Hepatocyte (in vitro differentiated cells): ENCODE results near the gene TMPRSS11D. TPM values are rescaled to one million over a fixed set of nuclear protein-coding genes. Genes with fewer than 3 reads are reported as not detected.

ENCODE experiments used
- DNase-seq: peaks from one replicate; pipeline ENCODE4 v3.0.0-alpha.2; 2016; ENCODE audit warnings: low spot score
- H2AFZ ChIP-seq: fragments of 200-600 bp; sonication (generic); 2 replicates; pipeline ENCODE4 v1.6.0; 2016; ENCODE audit warnings: antibody characterized with exemption, mild to moderate bottlenecking
- H3K27ac ChIP-seq: fragments of 200-600 bp; sonication (generic); 2 replicates; pipeline ENCODE4 v1.5.1; 2016; ENCODE audit warnings: mild to moderate bottlenecking
- H3K27me3 ChIP-seq: fragments of 200-600 bp; sonication (generic); 2 replicates; pipeline ENCODE4 v1.6.1; 2016
- H3K36me3 ChIP-seq: fragments of 200-600 bp; sonication (generic); replicated peaks from 2 replicates; pipeline ENCODE4 v1.5.1; 2016; ENCODE audit warnings: low read depth; ENCODE audit not compliant: insufficient read depth
- H3K4me1 ChIP-seq: fragments of 200-600 bp; sonication (generic); 2 replicates; pipeline ENCODE4 v1.5.1; 2016; ENCODE audit warnings: mild to moderate bottlenecking, moderate library complexity; ENCODE audit not compliant: insufficient read depth
- H3K4me2 ChIP-seq: fragments of 200-600 bp; sonication (generic); 2 replicates; pipeline ENCODE4 v1.6.0; 2016
- H3K4me3 ChIP-seq: fragments of 200-600 bp; sonication (generic); 2 replicates; pipeline ENCODE4 v1.5.1; 2016; ENCODE audit warnings: mild to moderate bottlenecking
- H3K79me2 ChIP-seq: fragments of 200-600 bp; sonication (generic); 2 replicates; pipeline ENCODE4 v1.6.0; 2017; ENCODE audit warnings: mild to moderate bottlenecking
- H3K9me2 ChIP-seq: fragments of 200-600 bp; sonication (generic); replicated peaks from 2 replicates; pipeline ENCODE4 v1.6.0; 2017; ENCODE audit warnings: mild to moderate bottlenecking; ENCODE audit not compliant: insufficient read depth
- H3K9me3 ChIP-seq: fragments of 200-600 bp; sonication (generic); 2 replicates; pipeline ENCODE4 v1.5.1; 2016; ENCODE audit warnings: low read depth, mild to moderate bottlenecking
- H4K20me1 ChIP-seq: fragments of 200-600 bp; sonication (generic); 2 replicates; pipeline ENCODE4 v1.6.0; 2016; ENCODE audit warnings: mild to moderate bottlenecking; ENCODE audit not compliant: insufficient read depth, poor library complexity, severe bottlenecking
- EZH2 ChIP-seq: fragments of 200-600 bp; sonication (generic); IDR thresholded peaks from 2 replicates; pipeline ENCODE4 v1.6.1; 2016; ENCODE audit warnings: antibody characterized with exemption, mild to moderate bottlenecking, borderline replicate concordance
- EZH2phosphoT487 ChIP-seq: fragments of 200-600 bp; sonication (generic); IDR thresholded peaks from one replicate; pipeline ENCODE4 v1.6.1; 2018; ENCODE audit warnings: antibody characterized with exemption, mild to moderate bottlenecking, low read depth, moderate library complexity; ENCODE audit not compliant: unreplicated experiment, severe bottlenecking
- WGBS: methylation state at CpG from one replicate; pipeline ENCODE4 v1.1.6; 2016; ENCODE audit warnings: low lambda C conversion rate; ENCODE audit errors: missing lambda C conversion rate; 5-methylcytosine and 5-hydroxymethylcytosine counted together
- polyA plus RNA-seq: library from polyadenylated mRNA; unstranded; fragments of >200 nt; fragmentation: Nextera tagmentation; extraction: Ambion mirVana; gene quantifications from 2 replicates; pipeline ENCODE4 v1.2.1, GENCODE V29; 2016
- total RNA-seq: library from RNA; depleted of rRNA; stranded (reverse); fragments of >200 nt; gene quantifications from 2 replicates; pipeline ENCODE4 v1.2.3, GENCODE V29; 2014
- TF ChIP-seq, protein P1 (sequence below): fragments of 200-600 bp; sonication (generic); IDR thresholded peaks from 2 replicates; pipeline ENCODE4 v1.5.1; 2016; ENCODE audit warnings: antibody characterized with exemption, mild to moderate bottlenecking; ENCODE audit not compliant: poor library complexity

The TMPRSS11D gene
- total and polyA plus RNA-seq, 2 experiments from 2014 or later = 0.23 TPM; not detected in 1

DNA sequence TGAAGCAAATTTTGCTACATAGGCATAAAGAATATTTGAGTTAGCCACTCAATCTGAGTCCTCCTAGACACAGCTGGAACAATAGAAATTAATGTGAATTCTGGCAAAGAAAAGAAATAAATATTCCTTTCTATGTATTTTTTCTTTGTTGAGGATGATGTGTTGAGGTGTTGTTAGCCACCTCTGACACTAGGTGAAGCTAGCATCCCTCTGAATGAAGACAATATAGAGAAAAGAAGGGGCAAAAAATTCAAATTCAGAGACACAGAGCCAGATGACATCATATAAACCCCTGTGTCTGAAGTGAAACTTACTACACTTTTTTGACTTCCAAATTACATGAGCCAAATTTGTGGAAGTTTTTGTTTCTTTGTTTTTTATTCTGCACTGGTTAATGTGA lies 34.6 kb upstream of the TMPRSS11D start:
- Histone ChIP-seq H3K9me2 (no peaks in the 10 kb centered on the region), H3K4me3 (no peak overlapping the region), H3K27me3 (no peaks in the 10 kb centered on the region), H3K4me2 (no peak overlapping the region), H3K27ac (no peak overlapping the region), H3K79me2 (no peaks in the 10 kb centered on the region), H3K36me3 (no peaks in the 10 kb centered on the region), H2AFZ (no peak overlapping the region), H4K20me1 (no peaks in the 10 kb centered on the region), H3K4me1 (no peaks in the 10 kb centered on the region), H3K9me3 (no peaks in the 10 kb centered on the region)
- no peak for TF ChIP-seq EZH2
- no peak for TF ChIP-seq EZH2phosphoT487
- TF ChIP-seq, protein P1, sequence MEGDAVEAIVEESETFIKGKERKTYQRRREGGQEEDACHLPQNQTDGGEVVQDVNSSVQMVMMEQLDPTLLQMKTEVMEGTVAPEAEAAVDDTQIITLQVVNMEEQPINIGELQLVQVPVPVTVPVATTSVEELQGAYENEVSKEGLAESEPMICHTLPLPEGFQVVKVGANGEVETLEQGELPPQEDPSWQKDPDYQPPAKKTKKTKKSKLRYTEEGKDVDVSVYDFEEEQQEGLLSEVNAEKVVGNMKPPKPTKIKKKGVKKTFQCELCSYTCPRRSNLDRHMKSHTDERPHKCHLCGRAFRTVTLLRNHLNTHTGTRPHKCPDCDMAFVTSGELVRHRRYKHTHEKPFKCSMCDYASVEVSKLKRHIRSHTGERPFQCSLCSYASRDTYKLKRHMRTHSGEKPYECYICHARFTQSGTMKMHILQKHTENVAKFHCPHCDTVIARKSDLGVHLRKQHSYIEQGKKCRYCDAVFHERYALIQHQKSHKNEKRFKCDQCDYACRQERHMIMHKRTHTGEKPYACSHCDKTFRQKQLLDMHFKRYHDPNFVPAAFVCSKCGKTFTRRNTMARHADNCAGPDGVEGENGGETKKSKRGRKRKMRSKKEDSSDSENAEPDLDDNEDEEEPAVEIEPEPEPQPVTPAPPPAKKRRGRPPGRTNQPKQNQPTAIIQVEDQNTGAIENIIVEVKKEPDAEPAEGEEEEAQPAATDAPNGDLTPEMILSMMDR = peak; percentile 50
- no peak for DNase-seq

DNA sequence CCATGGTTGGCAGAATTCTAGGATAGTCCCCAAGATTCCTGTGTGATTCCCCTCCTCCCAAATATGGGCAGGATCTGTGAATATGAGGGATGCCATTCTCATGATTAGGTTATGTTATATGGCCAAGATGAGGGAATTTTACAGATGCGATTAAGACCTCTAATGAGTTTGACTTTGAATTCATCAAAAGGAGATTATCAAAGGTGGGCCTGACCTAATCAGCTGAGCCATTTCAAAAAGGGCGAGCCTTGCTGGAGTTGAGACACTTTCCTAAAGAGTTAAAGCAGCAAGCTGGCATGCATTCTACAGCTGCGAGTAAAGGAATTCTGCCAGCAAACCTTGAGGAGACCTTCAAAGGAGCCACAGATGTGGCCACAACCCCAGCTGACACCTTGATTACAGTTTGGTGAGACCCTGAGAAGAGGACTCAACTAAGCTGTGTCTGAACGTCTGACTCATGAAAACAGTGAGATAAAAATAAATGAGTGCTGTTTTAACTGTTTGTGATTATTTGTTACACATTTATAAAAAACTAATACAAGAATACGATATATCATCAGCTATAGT lies 31.7 kb upstream of the TMPRSS11D start:
- H4K20me1 ChIP-seq = no peaks in the 10 kb centered on the region
- H3K4me2 ChIP-seq = no peak overlapping the region
- no peak overlapping the region for H3K27ac ChIP-seq
- no peaks in the 10 kb centered on the region for H3K79me2 ChIP-seq
- WGBS = 87% methylated on average over 5 of the region's 5 CpGs
- H3K9me2 ChIP-seq = no peaks in the 10 kb centered on the region
- H2AFZ ChIP-seq = no peak overlapping the region
- no peak overlapping the region for H3K4me3 ChIP-seq
- DNase-seq = no peak
- no peaks in the 10 kb centered on the region for H3K36me3 ChIP-seq
- no peaks in the 10 kb centered on the region for H3K9me3 ChIP-seq
- peaks cover 6% of the 10 kb centered on the region for H3K4me1 ChIP-seq
- TF ChIP-seq EZH2phosphoT487 (no peak), EZH2 (no peak)
- TF ChIP-seq, protein P1 = no peak
- H3K27me3 ChIP-seq = no peaks in the 10 kb centered on the region

DNA sequence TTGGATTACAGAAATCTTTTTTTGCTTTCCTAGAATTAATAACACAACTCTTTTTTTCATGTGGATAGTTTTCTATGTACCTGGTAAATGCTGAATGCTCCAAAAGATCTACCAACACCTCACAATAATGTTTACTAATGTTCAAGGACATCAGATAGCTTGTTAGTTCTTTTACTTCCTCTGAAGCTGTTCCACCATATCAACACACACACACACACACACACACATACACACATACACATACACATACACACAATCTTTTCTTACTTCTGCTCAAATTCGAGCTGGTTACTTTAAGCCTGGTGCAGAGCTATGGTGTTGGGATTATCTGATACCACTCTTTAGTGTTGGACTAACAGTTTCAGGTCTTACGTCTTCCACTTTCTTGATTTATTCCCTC lies 28.3 kb upstream of the TMPRSS11D start:
- Histone ChIP-seq H3K4me1 (peaks cover 6% of the 10 kb centered on the region), H3K79me2 (no peaks in the 10 kb centered on the region), H3K36me3 (no peaks in the 10 kb centered on the region), H3K4me2 (peak overlapping the region; percentile 48), H3K4me3 (no peak overlapping the region), H2AFZ (no peak overlapping the region), H3K27ac (peak overlapping the region; percentile 66), H4K20me1 (no peaks in the 10 kb centered on the region), H3K27me3 (no peaks in the 10 kb centered on the region), H3K9me3 (no peaks in the 10 kb centered on the region), H3K9me2 (no peaks in the 10 kb centered on the region)
- WGBS = 78% methylated on average over 2 of the region's 2 CpGs
- TF ChIP-seq EZH2 = no peak
- TF ChIP-seq, protein P1 = no peak
- no peak for TF ChIP-seq EZH2phosphoT487
- no peak for DNase-seq

DNA sequence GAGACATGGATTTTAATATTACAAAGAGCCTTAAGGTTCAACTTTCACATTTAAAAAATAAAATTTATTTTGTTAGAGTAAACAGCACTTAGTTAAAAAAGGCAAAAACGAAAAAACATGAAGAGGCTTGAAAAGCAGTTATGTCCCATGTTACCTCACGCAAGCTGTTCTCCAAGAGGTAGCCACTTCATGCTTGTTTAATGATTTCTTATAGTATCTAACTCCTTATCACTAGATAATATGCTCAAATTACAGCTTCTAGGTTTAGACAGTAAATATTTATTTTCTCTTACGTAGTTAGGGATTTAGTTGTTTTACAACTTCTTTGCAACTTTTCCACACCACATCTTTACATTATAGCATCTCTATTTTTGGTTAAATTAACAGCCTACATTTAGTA lies 27.8 kb upstream of the TMPRSS11D start:
- no peaks in the 10 kb centered on the region for H3K9me3 ChIP-seq
- WGBS = 58% methylated on average over 3 of the region's 3 CpGs
- no peaks in the 10 kb centered on the region for H3K9me2 ChIP-seq
- peaks cover 6% of the 10 kb centered on the region for H3K4me1 ChIP-seq
- H2AFZ ChIP-seq = no peak overlapping the region
- DNase-seq = no peak
- TF ChIP-seq, protein P1 = no peak
- TF ChIP-seq EZH2phosphoT487 (no peak), EZH2 (no peak)
- H3K27ac ChIP-seq = peak overlapping the region; percentile 66
- H3K36me3 ChIP-seq = no peaks in the 10 kb centered on the region
- H3K4me2 ChIP-seq = peak overlapping the region; percentile 48
- H3K4me3 ChIP-seq = no peak overlapping the region
- no peaks in the 10 kb centered on the region for H4K20me1 ChIP-seq
- H3K79me2 ChIP-seq = no peaks in the 10 kb centered on the region
- H3K27me3 ChIP-seq = no peaks in the 10 kb centered on the region
